ENCODE results near the gene APLNR.

GRCh38 chr11:57276971-57277675 is 40.1 kb upstream of the APLNR start:
- TF ChIP-seq POLR2A (IDR thresholded peaks at IDR 0.05) = no peak
- TF ChIP-seq CTCF (IDR thresholded peaks at IDR 0.05 in 8 of 11, conservative IDR thresholded peaks at IDR 0.05 in 3 of 11) = no peak
- TF ChIP-seq POLR2AphosphoS5 (IDR thresholded peaks at IDR 0.05) = no peak
